RKO (cell line): Measurements from ENCODE around the gene SCN1B.
"Not testable (repeated sequence)": the region's sequence is repeated elsewhere in the genome, so short reads cannot be mapped to it uniquely, and the experiment has no call there.

Experiments
- DNase-seq: peaks from one replicate; pipeline ENCODE4 v3.0.0-alpha.2; 2016; ENCODE audit warnings: low spot score

SCN1B gene

DNA sequence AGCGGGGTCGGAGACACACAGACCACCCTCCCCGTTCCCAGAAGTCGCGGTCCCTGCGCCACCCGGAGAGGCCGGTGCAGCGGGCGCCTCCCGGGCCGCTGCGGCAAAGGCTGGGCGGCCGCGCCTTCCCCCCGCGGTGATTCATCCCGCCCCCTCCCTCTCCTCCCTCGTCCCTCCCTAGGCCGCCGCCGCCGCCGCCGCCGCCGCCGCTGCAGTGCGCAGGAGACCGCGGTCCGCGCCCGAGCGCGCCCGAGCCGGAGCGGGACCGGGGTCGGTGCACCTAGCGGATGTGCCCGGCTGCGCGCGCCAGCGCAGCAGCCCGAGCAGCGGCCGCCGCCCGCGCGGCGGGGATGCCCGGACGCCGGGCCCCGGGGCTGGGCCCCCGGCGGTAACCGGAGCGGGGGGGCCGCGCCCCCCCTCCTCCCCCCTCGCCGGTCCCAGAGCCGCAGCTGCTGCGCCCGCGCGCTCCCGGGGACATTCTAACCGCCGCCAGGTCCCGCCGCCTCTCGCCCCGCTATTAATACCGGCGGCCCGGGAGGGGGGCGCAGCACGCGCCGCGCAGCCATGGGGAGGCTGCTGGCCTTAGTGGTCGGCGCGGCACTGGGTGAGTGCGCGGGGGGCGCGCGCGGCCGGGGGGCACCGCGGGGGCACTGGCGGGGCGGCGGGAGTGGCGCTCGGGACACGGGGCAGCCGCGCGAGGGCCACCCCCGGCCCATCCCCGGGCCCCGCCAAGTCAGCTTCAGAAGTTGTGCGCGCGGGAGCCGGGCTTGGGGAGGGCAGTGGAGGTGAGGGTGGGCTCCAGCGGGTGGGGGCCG lies at the start of gene SCN1B:
Gene SCN1B, plus strand, starts transcription at position 214 of the 815 bp plus-strand sequence. Its CDS starts 351 bp downstream, at position 565.
- peak; percentile 80 for DNase-seq

DNA sequence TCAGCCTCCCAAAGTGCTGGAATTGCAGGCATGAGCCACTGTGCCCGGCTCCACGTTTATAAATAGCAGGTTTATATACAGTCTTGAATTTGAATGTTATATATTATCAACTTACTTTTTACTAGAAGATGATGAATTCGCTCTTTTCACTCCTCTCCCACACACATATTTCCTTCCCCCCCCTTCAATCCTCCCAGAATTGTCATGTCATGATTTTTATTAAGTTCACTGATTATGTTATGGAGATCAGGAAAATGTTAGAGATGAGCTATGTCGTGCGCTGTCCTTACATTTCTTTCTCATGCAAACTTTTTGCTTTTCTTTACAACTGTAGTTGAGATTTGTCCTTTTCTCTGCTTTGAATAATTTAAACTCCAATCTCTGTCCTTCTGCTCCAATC lies 48.0 kb upstream of the SCN1B start:
- DNase-seq: no peak

DNA sequence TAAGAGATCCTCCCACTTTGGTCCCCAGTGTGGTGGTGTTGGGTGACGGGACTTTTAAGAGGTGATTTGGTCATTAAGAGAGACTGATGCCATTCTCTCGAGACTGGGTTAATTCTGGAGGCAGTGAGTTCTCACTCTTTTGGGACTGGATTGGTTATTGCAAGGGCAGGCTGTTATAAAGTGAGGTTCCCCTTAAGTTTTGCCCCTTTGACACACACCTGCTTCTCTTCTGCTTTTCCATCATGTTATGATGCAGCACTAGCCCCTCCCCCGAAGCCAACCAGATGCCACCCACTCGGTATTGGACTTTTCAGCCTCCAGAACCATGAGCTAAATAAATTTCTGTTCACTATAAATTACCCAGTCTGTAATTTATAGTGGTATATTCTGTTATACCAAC lies 46.5 kb upstream of the SCN1B start:
- no peak for DNase-seq

DNA sequence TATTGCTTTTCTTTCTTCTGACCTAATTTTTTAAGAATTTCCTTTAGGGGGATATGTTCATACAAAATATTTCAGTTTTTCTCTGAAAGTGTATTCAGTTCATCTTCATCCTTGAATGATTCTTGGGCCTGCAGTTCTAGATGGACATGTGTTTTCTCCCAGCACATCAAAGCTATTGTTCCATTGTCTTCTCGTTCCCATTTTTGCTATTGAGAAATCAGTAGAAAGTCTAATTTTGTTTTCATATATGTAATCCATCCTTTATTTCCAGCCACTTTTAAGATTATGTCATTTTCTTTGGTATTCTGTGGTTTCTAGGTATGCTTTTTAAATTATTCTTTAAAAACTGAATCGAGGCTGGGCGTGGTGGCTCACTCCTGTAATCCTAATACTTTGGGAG lies 46.0 kb upstream of the SCN1B start:
- DNase-seq: no peak

DNA sequence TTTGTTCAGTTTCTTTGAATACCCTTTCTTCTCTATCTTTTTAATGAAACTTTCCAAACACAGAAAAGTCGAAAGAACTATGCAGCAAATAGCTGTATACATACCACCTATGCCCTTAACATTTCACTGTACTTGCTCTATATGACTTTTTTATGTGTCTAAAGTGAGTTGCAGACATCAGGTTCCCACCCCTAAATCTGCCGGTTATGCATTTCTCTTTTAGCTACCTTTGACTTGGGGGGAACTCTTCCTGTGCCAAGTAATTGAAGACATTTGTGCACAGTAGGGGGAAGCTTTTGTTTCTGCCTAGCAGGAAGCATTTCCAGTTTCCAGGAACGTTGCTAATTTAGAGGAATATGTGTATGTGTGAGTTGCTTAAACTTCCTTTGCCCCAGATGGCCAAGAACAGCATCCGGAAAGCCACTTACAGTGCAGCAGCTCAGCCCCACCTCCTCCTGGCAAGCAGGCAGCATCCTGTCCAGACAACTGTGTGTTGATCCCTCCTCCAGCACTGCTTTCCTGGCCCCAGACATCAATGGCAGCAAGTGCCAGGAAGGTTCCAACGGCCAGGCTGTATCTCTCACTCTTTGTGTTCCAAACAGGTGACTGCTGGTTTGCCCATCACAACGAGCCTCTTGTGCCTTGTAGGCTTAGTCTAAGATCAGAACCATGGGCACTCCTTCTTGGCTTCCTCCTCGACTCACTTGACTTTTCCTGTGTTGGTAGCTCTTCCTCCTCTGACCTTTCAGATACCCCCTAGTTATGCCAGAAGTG lies 44.8 kb upstream of the SCN1B start:
- DNase-seq: no peak

DNA sequence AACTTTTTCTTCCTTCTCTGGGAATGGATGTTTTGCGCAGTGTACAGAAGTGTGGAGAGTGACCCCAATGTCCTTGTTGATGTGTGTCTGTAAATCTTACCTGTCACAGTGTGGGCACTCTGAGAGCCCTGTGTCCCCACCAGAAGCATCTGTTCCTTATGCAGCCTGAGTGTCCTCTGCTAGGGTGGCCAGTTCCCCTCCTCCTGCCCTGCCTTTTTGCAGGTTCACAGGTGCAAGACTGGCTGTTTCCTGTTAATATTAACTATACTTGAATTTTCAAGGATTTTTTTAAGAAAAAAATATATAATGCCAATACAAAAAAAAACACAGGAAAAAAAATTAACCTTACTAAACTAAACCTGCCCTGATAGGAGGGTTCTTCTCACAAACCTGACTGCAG lies 42.2 kb upstream of the SCN1B start:
- no peak for DNase-seq

DNA sequence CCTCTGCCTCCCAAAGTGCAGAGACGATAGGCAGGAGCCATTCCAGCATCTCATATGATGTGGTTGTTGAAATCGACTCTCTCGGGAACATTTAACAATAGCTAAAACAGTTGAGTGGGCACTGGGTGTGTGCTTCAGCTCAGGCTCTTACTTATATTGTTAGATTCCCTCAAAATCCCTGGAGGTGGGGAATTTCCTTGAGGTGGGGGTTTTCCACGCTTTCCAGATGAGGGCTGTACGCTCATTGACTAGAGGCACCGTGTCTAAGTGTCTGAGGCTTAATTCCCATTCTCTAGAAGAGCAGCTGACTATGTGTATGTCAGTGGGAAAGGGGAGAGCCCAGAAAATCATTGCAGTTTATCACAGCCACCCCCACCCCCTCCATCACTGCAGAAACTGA lies 41.0 kb upstream of the SCN1B start:
- no peak for DNase-seq

DNA sequence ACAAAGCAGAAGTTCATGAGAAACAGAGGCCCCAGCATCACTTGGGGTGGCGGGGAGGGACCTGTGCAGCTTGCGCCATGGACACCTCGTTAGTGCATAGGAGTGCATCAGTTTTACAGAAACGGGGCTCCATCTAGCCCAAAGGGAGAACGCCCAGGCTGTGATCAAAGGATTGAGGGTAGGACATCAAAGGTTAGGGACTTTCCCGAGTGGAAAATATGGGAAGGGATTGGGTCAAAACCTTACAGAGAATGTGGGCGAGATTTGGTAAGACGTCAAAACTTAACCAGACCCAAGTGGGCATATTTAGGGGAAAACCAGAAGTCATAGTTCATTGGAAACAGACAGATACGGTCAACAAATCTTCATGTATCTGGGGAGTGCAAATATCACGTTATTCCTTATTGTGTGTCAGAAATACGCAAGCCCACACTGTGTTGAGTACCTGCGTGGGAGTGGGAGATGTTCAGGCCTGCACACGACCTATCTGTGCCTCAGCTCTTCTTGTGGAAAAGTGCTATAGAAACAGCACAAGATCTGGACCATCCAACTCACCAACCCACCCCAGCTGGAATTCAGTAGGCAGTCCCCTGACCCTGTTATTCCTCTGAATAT lies 39.6 kb upstream of the SCN1B start:
- no peak for DNase-seq

DNA sequence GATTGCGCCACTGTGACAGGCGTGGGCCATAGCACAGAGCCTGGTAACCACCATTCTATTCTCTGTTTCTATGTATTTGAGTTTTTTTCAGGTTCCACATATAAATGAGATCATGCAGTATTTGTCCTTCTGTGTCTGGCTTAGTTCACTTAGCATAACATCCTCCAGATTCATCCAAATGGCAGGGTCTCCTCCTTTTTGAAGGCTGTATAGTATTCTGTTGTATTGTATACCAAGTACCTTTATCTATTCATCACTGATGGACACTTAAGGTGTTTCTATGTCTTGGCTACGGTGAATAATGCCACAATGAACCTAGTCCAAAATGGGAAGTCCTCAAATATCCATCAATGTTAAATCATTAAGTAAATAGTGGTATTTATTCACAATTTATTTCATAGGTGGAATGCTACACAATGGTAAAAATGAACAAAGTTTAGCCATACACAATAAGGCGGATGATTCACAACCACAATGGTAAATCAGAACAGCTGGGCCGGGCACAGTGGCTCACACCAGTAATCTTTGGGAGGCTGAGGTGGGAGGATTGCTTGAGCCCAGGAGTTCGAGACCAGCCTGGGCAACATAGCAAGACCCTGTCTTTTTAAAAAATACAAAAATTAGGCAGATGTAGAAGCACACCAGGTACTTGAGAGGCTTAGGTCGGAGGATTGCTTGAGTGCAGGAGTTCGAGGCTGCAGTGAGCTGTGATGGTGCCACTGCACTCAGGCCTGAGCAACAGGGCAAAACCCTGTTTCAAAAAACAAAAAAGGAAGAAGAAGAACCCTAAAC lies 38.5 kb upstream of the SCN1B start:
- no peak for DNase-seq

DNA sequence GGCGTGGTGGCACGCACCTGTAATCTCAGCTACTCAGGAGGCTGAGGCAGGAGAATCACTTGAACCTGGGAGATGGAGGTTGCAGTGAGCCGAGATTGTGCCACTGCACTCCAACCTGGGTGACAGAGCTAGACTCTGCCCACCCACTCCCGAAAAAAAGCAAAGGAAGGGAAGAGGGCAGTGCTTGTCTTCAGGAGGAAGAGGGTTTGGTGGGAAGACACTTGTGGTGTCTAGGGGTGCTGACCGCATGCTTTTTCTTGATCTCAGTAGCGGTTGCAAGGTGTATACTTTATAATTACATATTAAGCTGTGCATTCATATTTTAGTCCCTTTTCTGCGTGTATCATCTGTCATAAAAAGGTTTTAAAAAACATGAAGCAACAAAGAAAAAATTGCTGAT lies 37.7 kb upstream of the SCN1B start:
- DNase-seq: not testable (repeated sequence)

DNA sequence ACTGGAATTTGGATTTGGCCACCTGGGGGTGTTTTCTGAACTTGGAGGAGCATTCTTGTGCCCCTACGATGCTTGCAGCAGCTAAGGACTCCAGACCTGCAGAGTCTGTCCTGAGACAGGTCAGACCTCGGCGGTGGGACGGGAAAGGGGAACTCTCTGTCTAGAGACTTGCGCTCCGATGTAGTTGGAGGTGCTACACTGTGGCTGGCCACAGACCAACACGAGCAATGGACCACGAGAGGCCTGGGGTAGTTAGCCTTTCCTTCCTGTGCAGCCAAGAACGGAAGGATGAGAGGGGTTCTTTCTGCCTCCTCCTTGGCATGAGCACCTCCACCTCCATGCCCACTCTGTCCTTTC lies 36.0 kb upstream of the SCN1B start:
- no peak for DNase-seq

DNA sequence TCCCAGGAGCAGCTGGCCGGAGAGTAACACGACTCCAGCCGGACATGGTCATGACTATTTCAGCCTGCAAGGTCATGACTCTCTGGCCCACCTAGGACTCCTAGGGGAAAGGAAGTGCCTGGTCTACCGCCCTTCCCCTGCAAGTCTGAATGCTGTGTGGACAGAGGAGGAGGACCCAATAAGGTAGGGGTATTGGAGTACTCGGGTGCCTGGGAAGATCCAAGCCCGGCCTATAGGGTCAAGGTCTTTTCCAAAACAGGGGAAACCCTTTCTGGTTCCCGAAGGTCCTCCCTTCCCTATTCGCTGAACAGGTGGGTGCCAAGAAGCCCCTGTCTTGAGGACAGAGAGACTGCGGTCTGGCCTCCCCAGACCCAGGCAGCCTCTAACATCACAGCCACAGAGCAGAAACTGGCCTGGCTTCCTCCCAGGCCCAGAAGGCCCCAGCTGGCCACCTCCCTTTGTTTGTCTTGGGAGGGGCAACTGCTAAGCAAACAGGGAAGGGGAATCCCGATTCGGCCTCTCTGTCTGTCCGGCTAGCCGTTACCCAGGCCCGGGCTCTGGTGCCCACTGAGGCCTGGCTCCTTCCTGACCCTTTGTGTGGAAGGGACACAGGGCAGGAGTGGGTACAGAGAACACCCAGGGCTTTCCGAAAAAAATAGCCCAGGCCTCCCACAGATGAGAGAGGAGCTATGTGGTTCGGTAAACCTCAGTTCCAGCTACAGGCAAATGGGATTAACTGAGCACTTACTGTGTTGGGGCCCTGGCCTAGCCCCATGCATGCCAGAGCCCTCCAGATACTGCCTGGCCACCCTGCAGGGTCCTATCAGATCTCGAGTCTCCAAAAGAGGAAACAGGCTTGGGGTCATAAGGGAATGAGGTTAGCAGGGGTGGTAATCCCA lies 35.4 kb upstream of the SCN1B start:
- DNase-seq: no peak

DNA sequence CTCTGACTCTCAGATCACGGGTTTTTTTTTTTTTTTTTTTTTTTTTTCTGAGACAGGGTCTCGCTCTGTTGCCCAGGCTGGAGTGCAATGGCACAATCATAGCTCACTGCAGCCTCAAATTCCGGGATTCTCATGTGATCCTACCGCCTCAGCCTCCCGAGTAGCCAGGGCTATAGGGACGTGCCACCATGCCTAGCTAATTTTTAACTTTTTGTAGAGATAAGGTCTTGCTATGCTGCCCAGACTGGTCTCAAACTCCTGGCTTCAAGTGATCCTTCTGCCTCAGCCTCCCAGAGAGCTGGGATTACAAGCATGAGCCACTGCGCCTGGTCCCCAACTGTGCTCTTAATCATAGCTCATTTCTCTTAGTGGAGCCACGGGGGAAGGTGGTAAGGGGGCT lies 34.7 kb upstream of the SCN1B start:
- DNase-seq: no peak

DNA sequence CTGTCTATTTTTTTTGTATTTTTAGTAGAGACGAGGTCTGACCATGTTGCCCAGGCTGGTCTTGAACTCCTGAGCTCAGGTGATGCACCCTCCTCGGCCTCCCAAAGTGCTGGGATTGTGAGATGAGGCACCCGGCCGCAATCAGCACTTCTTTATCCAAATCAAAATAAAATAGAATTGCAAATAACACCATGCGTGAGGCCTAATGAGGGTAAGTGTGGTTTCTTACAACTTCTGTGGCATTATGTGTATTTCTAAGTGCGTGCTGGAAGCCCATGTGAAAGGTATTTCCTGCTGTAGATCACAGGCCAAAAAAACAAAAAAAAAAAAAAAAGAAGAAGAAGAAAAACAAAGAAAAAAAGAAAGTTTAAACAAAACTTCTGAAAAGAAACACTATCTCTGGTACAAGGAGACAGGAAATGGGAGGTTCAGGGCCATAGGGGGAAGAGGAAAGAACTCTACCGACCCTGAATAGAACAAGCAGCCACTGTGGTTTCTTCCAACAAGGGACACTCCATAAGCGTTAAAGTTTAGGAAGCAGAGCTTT lies 33.1 kb upstream of the SCN1B start:
- no peak for DNase-seq

DNA sequence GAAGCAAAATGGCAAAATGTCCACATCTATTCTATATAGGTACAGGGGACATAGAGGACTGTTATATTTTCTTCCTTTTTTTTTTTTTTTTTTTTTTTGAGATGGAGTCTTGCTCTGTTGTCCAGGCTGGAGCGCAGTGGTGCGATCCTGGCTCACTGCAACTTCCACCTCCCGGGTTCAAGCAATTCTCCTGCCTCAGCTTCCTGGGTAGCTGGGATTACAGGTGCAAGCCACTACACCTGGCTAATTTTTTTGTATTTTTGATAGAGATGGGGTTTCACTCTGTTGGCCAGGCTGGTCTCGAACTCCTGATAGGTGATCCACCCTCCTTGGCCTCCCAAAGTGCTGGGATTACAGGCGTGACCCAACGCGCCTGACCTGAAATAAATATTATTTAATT lies 32.0 kb upstream of the SCN1B start:
- DNase-seq: not testable (repeated sequence)

DNA sequence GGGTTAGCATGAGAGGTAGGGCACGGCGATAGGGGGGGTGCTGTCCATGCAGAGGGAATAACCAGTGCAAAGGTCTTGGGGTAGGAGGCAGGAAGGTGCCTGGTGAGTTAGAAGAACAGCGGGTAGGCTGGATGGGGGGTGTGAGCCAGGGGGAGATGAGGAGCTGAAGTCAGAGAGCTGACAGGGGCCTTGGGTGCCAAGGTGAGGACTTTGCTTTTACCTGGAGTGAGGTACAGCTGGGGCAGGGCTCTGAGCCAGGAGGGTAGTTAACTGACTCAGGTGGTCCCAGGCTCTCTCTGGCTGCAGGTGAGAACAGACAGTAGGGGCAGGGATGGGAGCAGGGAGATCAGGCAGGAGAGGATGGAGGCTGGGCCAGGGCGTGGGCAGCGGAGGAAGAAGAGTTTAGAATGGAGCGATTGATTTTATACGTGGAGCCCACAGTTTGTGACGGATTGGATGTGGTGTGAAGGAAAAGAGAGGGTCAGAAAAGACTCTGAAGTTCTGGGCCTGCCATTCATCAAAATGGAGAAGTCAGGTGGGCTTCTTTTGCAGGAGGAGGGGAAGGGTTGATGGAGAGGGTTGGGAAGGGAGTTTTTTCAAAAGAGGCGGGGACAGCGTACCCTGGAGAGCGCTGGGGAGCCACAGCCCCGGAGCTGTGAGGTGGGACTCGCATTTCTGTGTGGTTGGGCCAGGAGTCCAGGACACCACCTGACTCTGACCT lies 31.3 kb upstream of the SCN1B start:
- no peak for DNase-seq

DNA sequence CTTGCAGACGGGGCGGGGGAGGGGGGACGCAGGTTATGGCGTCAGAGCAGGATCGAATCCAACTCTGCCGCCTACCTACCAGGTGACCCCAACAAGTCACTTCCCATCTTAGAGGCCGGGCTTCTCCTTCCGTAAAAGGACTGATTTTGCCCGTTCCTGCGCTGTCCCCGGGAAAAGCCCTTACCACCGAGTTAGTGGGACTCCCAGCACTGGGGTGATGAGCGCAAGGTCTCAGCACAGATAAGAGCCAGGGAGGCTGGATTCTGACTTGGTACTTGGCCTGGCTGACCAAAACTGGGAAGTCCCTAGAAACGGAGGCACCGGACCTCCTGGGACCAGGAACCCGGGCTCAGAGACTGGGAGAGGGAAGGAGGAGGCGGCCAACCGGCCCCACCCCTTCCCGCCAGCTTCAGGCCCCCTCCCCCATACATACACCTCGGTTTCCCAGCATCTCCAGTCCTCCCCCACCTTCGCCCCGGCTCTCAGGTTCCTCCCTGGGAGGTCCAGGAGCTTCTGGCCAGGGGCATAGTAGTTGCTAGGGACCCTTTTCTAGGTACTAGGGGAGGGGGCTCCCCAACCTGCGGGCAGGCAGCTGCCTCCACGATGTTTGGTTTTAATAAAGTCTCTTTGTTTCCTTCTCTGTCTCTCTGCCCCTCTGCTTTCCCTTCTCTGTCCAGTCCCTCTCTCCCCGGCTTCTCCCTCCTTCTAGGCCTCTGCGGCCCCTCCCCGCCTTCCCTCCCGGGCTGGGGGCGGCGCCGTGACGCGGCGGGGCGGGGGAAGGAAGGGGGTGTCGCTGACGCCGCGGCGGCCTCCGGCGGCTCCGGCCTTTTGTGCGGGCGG lies 30.6 kb upstream of the SCN1B start, which contains the start of gene GRAMD1A:
Gene GRAMD1A, plus strand, starts transcription at position 826 of the 840 bp plus-strand sequence. CDS start 156 bp downstream, outside the sequence.
- peak; percentile 75 for DNase-seq

DNA sequence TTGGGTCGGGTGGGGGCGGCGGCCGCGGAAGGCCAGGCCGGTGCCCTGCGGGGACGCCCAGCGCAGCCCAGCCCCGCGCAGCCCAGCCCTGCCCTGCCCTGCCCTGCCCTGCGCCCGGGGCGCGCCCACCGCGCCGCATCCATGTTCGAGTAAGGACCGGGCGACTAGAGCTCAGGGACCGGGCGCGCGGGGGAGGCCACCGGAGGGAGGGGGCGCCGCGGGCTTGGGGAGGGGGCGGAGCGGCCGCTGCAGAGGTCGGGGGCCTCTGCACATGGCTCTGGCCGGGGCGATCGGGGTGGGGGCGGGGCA lies 30.0 kb upstream of the SCN1B start:
- DNase-seq: no peak
